GM18508 (cell line): ENCODE results near the gene ELAVL2.
"Not testable (repeated sequence)": the region's sequence is repeated elsewhere in the genome, so short reads cannot be mapped to it uniquely, and the experiment has no call there.

Experiments used
- ATAC-seq: cut with Tn5 transposase; IDR thresholded peaks from one replicate; pipeline ENCODE4 v1.9.1; 2021; ENCODE audit warnings: moderate number of reproducible peaks; ENCODE audit not compliant: insufficient read depth, unreplicated experiment

ELAVL2 gene

GRCh38 chr9:23730364-23730763 lies 95.7 kb downstream of the ELAVL2 start:
- ATAC-seq = no peak

DNA sequence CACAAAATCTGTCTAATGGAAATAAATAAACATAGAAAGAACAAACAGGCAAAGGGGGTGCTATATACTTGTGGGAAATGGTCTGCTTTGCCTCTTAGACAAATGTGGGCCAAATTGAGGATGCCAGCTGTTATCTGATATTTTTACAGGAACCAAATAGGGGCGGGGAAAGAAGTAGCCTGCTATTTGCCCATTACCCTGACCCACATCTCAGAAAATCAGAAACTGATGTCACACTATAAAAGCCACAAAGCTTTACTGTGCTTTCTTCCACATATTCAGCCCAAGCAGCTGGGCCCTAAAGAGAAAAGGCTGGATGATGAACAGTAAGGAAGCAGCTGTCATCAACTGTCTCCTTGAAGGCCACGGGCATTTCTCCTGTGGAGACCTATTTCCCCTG lies 97.3 kb downstream of the ELAVL2 start:
- ATAC-seq = no peak

DNA sequence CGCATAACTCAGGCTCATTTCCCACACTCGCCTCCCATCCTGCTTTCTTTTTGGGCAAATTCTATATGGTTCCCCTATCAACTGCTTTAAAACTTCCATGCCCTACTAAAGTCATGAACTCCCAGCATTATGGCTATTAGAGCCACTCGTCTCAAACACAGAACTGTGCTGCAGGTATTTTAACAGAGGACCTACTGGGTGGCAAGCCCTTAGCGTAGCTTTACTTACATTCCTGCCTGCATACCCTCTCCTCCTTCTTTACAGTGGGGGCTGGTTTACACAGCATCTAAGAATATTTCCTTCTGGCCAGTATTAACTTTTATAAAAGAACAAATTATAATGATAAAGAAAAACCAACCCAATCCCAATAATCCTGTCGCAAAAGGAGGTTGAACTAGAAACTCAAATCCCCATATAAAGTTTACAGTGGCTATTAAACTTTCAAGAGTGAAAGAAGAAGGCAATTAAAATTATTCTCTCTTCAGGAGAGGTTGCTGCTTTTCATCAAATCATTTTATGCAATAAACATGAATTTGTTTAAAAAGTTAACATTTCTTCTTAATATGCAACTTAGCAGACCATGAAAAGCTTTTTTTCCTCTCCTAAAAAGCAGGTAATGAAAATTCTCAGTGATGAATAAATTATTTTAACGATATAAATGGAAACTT lies 100.6 kb downstream of the ELAVL2 start:
- ATAC-seq = no peak

DNA sequence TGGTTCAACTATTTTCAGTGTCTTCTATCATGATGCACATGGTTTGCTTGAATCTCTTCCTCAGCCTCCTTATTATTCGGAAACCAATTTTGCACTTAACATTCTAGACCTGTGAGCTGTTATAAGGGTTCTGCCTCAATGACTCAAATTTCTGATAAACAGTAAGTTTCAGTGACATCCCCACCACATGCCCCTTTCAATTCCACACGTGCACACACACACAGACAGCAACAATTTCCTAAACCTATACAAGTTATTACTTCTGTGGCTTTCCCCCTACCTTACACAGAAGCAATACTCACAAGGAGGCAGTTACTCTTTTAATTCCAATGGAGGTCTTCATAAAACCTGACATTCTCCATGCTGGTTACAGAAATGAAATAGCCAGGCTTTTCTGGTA lies 102.4 kb downstream of the ELAVL2 start:
- no peak for ATAC-seq

- not testable (repeated sequence) for ATAC-seq
Observed at GRCh38 chr9:23723048-23723447, 103.0 kb downstream of the ELAVL2 start.

DNA sequence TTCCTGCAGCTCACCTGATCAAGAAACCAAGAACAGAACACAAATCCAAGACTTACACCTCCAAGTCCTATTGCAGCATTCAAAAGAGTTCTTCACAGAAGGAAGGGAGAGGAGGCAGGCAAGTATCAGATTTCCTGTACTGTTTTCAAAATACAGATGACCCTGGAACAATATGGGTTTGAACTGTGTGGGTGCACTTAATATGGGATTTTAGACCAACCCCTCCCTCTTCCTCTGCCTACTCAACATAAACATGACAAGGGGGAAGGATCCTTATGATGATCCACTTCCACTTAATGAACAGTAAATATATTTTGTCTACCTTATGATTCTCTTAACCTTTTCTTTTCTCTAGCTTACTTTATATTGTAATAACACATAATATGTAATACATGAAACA lies 104.6 kb downstream of the ELAVL2 start:
- no peak for ATAC-seq

DNA sequence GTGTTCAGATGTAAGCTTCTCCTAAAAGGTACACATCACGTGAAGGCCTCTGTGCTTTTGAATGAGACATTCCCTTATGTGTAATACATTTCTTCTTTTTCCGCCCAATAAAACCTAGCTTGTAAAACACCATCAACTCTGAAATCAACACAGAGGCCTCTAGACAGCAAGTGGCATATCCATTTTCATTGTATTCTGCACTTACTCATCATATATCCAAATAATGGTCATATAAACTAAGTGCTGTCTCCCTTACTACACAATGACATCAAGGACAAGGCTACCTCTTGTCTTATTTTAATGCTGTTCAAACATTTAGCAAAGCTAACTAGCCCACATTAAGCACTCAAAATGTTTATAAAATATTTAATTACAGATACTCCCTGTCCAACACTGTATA lies 108.5 kb downstream of the ELAVL2 start:
- ATAC-seq = no peak

DNA sequence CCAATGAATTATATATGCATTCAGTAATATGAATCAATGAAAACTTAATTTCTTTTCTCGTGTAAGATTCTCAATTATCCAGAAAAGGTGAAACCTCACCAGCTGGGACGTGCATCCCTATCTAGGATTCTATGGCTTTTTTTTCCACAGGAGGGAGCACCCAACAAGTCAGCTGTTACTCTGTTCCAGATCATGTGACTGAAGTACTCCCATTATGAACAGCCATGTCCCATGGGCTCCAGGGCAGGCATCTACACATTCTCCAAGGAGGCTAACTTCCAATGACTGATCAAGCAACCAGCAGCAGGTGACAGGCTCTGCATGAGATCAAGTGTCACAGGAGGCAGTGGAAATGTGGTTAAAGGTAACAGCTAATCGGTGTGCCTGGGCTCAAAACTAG lies 118.8 kb downstream of the ELAVL2 start:
- ATAC-seq = no peak

- no peak for ATAC-seq
Observed at GRCh38 chr9:23702311-23702922, 123.6 kb downstream of the ELAVL2 start.

DNA sequence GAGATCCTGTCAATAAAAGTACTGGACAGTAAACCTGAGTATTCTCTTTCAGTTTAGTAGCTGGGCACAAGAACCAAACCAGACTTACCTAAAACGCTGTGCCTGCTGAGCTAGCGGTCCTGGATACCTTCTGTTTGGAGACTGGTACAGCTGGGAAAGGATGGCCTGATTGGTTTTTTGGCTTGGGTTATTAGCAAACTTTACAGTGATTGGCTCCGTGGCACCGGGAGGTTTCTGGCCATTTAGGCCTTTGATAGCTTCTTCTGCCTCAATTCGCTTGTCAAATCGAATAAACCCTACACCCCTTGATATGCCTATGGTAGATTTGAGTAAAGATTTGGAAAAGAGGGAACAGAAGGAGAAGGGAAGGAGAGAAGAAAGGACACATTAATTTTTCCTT lies 124.7 kb downstream of the ELAVL2 start:
- no peak for ATAC-seq

DNA sequence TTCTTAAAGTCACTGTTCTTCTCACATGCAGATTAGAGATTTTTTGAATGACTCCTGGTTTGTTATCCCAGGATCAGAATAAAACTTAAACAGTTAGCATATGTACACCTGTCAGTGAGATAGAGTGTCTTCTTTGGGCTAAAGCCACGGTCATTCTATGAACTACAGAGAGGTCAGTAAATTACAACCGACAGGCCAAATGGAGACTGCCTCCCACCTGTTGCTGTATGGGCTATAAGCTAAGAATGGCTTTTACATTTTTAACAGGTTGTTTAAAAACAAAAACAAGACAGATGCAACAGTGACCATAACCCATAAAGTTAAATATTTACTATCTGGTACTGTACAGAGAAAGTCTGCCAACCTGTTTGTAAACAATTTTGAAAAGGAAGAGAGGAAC lies 125.7 kb downstream of the ELAVL2 start:
- ATAC-seq = no peak

GRCh38 chr9:23698161-23698560 lies 127.9 kb downstream of the ELAVL2 start:
- ATAC-seq = no peak

- ATAC-seq = no peak
Observed at GRCh38 chr9:23695572-23695971, 130.5 kb downstream of the ELAVL2 start.

DNA sequence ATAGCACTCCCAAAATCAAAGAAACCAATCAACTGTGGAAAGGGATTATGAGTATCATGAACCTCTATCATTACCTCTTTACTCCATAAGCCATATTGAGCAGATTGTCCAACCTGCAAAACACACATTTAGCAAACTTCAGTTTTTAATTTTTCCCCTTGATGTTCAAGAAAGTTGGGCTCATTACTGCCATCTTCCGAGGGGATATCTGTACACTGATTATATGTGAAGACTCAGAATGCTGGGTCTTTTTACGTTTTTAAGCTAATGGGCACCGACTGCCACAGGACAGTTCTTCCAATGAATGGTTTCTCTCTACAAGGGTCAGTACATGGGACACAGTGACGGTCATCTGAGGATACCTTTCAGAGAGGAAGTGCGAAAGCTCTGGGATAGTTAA lies 132.7 kb downstream of the ELAVL2 start:
- no peak for ATAC-seq

DNA sequence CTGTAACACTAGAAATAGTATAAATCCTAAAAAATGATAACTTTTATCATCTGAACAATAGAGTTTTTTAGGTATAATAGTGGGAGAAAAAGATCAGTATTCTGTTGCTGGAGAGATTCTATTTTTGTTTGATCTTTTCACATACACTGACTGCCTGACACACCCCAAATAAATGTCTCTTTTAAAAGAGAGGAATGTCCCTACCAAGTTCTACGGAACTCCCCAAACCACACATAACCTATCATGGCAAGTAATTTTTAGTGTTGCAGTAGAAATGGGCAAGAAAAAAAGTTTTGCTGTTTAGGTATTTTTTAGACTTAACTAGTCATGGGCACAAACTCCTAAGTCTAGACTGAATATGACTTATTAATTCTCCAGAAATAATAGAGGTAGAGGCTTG lies 139.1 kb downstream of the ELAVL2 start:
- no peak for ATAC-seq

GRCh38 chr9:23686257-23686656 lies 139.8 kb downstream of the ELAVL2 start:
- ATAC-seq = no peak

GRCh38 chr9:23683611-23684061 lies 142.4 kb downstream of the ELAVL2 start:
- no peak for ATAC-seq

GRCh38 chr9:23682891-23683431 lies 143.1 kb downstream of the ELAVL2 start:
- ATAC-seq = no peak

DNA sequence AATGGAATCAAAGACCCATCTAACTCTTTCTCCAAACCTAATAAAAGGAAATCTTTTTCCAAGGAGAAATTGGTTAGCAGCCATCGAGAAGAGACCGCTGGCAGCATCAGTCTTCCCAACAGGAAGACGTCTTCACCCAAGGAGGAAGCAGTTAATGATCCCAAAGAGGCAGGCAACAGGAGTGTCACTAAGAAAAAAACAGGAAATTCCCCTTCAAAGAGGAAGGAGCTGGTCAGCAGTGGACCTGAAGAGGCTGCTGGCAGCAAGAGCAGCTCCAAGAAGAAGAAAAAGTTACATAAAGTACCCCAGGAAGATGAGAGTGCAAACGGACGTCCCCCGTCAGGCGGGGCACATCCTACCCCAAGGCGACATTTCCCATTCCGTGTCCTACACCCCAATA lies 143.7 kb downstream of the ELAVL2 start:
- no peak for ATAC-seq

DNA sequence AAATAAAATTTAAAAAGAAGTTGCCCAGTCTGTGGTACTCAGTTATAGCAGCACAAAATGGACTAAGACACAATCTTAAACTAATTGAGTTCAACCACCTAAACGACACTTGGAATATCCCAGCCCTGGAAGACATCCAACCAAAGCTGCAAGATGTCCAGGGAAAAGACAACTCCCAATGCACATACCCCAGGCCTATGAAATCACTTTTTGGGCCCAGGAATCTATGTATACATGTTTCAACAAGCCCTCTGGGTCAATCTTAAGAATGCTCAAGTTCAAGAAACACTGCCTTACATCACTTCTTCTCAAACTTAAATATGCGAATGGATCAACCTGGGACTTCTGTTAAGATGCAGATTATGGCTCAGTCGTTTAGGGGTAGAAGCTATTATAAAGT lies 148.6 kb downstream of the ELAVL2 start:
- no peak for ATAC-seq

DNA sequence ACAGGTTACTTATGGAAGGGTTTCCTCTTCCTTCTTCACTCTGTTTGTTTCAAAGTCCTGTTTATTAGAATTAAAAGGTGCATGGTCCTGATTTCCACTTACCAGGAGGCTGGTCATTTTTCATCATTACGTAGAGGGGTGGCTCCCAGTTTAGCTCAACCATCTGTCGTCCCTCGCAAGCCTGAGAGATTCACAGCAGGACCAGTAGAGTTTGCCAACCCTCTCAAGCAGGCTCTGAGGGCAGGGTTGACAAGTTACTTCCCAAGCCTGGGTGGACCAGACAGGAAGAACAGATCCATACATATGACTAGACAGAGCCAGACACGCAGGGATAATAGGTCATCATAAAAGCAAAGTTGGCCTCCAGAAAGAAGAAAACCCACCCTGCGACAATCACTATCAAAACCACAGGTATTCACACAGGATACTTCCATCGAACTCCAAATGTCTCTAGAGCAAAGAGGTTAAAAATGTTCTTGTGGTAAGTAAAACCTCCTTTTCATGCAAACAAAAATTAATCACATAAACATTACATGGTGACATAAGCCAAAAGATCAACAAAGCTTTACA lies 151.9 kb downstream of the ELAVL2 start:
- no peak for ATAC-seq

- ATAC-seq = no peak
Observed at GRCh38 chr9:23672151-23672550, 153.9 kb downstream of the ELAVL2 start.
